PFSK-1 (cell line): ENCODE measurements around the gene ATXN2.

Experiments used
- POLR2AphosphoS5 ChIP-seq: IDR thresholded peaks from 2 replicates; pipeline ENCODE4 v1.6.1; 2012; ENCODE audit warnings: low read depth, mild to moderate bottlenecking, control low read depth, low read length, moderate library complexity
- TAF1 ChIP-seq: IDR thresholded peaks from 2 replicates; pipeline ENCODE4 v1.6.1; 2012; ENCODE audit warnings: low read length, control low read depth, borderline replicate concordance; ENCODE audit not compliant: insufficient read depth

DNA sequence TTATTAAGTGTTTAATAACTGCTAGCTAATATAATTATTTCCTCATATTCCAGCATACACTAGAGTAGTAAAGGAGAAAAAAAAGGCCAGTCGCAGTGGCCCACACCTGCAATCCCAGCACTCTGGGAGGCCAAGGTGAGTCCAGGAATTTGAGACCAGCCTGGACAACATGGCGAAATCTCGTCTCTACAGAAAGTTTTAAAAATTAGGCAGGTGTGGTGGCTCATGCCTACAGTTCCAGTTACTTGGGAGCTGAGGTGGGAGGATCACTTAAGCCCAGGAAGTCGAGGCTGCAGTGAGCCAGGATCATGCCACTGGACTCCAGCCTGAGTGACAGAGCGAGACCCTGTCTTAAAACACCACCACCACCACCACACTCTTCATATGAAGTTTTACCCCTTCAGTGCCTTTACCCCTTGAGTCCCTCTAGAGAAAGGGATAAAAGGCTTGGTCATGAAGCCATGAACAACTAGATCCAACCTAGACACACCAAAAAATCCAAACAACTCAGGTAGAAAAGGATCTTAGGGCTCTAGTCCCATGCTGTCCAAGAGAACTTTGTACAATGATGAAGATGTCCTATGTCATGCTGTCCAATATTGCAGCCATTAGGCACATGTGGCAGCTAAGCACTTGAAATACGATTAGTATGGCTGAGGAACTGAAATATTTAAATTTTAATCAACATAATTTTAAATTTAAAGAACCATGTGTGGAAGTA lies 29.6 kb downstream of the ATXN2 start:
- TF ChIP-seq TAF1 (no peak), POLR2AphosphoS5 (no peak)
